Tibial nerve (tissue), 3 donors: ENCODE measurements around the gene PNRC1.
"Not testable (repeated sequence)": the region's sequence is repeated elsewhere in the genome, so short reads cannot be mapped to it uniquely, and the experiment has no call there.

ENCODE experiments used
- POLR2A ChIP-seq, 2 donors: fragments of 450-650 bp; IDR thresholded peaks; one replicate each; pipeline ENCODE4 v1.6.1; 2017; ENCODE audit warnings: antibody characterized with exemption in 2 of 2, mild to moderate bottlenecking in 2 of 2, moderate library complexity in 2 of 2
- TF ChIP-seq, protein P1 (sequence below), 5 experiments: fragments of 200-600 bp in 3 of 5; fragments of 450-650 bp in 2 of 5; sonication (generic) in 3 of 5; IDR thresholded peaks; one replicate each; pipeline ENCODE4 v1.5.1; 2016 to 2019; ENCODE audit warnings: antibody characterized with exemption in 5 of 5, mild to moderate bottlenecking in 3 of 5, moderate library complexity in 2 of 5

DNA sequence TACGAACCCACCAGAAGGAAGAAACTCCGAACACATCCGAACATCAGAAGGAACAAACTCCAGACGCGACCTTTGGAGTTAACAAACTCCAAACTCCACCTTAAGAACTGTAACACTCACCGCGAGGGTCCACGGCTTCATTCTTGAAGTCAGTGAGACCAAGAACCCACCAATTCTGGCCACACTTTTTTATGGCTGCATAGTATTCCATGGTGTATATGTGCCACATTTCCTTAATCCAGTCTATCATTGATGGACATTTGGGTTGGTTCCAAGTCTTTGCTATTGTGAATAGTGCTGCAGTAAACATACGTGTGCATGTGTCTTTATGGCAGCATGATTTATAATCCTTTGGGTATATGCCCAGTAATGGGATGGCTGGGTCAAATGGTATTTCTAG, 14.4 kb upstream of the PNRC1 start:
- TF ChIP-seq, protein P1, sequence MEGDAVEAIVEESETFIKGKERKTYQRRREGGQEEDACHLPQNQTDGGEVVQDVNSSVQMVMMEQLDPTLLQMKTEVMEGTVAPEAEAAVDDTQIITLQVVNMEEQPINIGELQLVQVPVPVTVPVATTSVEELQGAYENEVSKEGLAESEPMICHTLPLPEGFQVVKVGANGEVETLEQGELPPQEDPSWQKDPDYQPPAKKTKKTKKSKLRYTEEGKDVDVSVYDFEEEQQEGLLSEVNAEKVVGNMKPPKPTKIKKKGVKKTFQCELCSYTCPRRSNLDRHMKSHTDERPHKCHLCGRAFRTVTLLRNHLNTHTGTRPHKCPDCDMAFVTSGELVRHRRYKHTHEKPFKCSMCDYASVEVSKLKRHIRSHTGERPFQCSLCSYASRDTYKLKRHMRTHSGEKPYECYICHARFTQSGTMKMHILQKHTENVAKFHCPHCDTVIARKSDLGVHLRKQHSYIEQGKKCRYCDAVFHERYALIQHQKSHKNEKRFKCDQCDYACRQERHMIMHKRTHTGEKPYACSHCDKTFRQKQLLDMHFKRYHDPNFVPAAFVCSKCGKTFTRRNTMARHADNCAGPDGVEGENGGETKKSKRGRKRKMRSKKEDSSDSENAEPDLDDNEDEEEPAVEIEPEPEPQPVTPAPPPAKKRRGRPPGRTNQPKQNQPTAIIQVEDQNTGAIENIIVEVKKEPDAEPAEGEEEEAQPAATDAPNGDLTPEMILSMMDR (IDR thresholded peaks at IDR 0.05) = not testable (repeated sequence)
- not testable (repeated sequence) for TF ChIP-seq POLR2A (IDR thresholded peaks at IDR 0.05)
